ENCODE results near the gene TRIM34.
"Not testable (repeated sequence)": the region's sequence is repeated elsewhere in the genome, so short reads cannot be mapped to it uniquely, and the experiment has no call there.

Gene TRIM34

DNA sequence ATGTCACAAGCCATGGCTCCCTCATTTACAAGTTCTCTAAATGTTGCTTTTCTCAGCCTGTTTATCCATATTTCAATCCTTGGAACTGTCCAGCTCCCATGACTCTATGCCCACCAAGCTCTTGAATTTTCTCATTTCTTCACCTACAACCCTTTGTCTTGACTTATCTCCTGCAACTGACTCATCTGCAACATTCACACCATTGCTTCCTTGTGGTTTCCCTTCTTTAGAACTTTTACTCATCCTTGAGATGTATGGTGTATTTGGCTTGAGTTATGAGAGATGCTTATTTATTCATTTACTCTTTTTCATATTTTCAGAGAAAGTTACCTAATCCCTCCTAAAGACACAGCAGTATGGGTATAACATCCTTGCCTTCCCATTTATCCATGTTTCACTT, 18.8 kb downstream of the TRIM34 start:
- H3K4me3 ChIP-seq (ENCODE audit: low read depth, low read length): no peak overlapping the region
- TF ChIP-seq, protein P1, sequence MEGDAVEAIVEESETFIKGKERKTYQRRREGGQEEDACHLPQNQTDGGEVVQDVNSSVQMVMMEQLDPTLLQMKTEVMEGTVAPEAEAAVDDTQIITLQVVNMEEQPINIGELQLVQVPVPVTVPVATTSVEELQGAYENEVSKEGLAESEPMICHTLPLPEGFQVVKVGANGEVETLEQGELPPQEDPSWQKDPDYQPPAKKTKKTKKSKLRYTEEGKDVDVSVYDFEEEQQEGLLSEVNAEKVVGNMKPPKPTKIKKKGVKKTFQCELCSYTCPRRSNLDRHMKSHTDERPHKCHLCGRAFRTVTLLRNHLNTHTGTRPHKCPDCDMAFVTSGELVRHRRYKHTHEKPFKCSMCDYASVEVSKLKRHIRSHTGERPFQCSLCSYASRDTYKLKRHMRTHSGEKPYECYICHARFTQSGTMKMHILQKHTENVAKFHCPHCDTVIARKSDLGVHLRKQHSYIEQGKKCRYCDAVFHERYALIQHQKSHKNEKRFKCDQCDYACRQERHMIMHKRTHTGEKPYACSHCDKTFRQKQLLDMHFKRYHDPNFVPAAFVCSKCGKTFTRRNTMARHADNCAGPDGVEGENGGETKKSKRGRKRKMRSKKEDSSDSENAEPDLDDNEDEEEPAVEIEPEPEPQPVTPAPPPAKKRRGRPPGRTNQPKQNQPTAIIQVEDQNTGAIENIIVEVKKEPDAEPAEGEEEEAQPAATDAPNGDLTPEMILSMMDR (IDR thresholded peaks at IDR 0.05; ENCODE audit: borderline replicate concordance, insufficient read depth, low read depth, low read length): no peak

- TF ChIP-seq, protein P1 (IDR thresholded peaks at IDR 0.05; ENCODE audit: borderline replicate concordance, insufficient read depth, low read depth, low read length): no peak
- H3K4me3 ChIP-seq (ENCODE audit: low read depth, low read length): no peak overlapping the region
Measured at GRCh38 chr11:5646139-5646538, 21.3 kb downstream of the TRIM34 start.

- H3K4me3 ChIP-seq (ENCODE audit: low read depth, low read length): no peak overlapping the region
- TF ChIP-seq, protein P1 (IDR thresholded peaks at IDR 0.05; ENCODE audit: borderline replicate concordance, insufficient read depth, low read depth, low read length): no peak
Measured at GRCh38 chr11:5655474-5655873, 30.7 kb downstream of the TRIM34 start.

- not testable (repeated sequence) for H3K4me3 ChIP-seq (ENCODE audit: low read depth, low read length)
Measured at GRCh38 chr11:5656956-5657355, 32.2 kb downstream of the TRIM34 start.

DNA sequence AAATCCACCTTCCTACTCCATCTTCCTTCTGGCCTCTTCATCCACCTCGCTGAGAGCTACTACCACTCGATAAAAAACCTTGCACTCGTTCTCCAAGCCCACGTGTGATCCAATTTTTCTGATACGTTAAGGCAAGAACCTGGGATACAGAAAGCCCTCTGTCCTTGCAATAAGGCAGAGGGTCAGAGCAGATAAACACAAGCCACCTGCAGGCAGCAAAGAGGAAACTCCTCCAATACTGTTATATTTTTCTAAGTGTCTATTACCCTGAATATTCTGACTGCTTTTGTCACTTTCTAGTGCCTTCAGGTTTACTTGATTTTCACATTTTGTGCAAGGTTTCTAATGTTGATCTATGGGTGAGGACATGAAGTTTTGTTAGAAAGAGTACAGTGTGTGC, 33.5 kb downstream of the TRIM34 start:
- TF ChIP-seq, protein P1 (IDR thresholded peaks at IDR 0.05; ENCODE audit: borderline replicate concordance, insufficient read depth, low read depth, low read length): no peak
- no peak overlapping the region for H3K4me3 ChIP-seq (ENCODE audit: low read depth, low read length)

GRCh38 chr11:5663511-5663910, 38.7 kb downstream of the TRIM34 start:
- TF ChIP-seq, protein P1 (IDR thresholded peaks at IDR 0.05; ENCODE audit: borderline replicate concordance, insufficient read depth, low read depth, low read length): no peak
- no peak overlapping the region for H3K4me3 ChIP-seq (ENCODE audit: low read depth, low read length)

DNA sequence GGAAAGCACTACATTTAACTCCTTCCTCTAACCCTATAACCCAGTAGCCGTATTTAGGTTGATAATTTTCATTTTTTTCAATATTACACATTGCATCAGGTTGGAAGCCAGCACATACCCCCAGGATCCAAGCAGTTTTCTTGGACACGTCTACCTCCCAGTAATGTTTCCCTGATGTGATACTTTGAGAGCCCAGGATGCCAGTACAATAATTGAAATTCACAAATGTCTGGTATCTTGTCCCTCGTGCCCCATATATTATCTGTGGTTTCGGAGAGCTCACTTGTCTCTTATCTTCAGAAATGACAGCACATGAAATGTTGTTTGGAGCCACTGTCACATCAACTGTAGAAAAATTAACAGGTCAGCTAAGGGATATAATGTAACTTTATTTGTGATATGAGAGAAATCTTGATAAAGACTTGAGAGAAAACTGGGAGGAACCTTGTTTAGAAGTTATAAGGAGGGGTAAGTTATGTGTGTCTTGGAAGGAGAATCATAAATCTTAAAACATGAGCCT, 40.3 kb downstream of the TRIM34 start:
- TF ChIP-seq, protein P1 (IDR thresholded peaks at IDR 0.05; ENCODE audit: borderline replicate concordance, insufficient read depth, low read depth, low read length): no peak
- no peak overlapping the region for H3K4me3 ChIP-seq (ENCODE audit: low read depth, low read length)
